Measurements from ENCODE around the gene STXBP6.

DNA sequence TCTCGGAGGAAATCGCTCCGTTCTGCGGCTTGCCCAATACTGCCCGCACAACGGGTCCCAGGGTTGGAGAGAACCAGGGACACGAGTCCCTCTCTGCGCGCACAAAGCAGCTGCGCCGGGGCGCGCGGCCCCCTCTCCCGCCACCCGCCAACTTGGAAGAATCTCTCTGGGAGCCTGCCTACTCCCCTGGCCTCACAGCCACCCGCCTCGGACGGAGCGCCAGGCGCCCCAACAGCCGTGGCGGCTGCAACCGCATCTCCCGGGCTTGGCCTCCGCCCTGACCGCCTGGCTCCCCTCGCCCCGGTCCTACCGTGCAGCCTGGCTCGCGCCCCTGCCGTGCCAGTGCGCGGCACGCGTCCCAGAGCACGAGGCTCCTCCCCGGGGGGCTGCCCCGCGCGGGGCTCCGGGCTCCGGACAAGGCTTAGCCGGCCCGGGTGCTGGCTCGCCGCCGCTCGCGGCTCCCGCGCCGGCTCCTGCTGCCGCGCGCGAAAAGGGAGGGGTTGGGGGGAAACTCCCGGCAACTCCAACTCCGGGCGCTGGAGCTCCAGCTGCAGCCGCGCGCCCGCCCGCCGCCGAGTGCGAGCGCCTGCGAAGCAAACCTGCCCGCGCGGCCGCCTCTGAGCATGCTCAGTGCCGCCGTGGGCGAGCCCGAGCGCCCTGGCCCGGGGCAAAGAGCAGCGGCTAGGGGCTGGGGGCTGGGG, at the start of gene STXBP6:
- TF ChIP-seq, protein P1, sequence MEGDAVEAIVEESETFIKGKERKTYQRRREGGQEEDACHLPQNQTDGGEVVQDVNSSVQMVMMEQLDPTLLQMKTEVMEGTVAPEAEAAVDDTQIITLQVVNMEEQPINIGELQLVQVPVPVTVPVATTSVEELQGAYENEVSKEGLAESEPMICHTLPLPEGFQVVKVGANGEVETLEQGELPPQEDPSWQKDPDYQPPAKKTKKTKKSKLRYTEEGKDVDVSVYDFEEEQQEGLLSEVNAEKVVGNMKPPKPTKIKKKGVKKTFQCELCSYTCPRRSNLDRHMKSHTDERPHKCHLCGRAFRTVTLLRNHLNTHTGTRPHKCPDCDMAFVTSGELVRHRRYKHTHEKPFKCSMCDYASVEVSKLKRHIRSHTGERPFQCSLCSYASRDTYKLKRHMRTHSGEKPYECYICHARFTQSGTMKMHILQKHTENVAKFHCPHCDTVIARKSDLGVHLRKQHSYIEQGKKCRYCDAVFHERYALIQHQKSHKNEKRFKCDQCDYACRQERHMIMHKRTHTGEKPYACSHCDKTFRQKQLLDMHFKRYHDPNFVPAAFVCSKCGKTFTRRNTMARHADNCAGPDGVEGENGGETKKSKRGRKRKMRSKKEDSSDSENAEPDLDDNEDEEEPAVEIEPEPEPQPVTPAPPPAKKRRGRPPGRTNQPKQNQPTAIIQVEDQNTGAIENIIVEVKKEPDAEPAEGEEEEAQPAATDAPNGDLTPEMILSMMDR (IDR thresholded peaks at IDR 0.05; ENCODE audit: poor library complexity, severe bottlenecking) = peak; percentile 17
- TF ChIP-seq TAF1 (IDR thresholded peaks at IDR 0.05; ENCODE audit: low read depth) (no peak), POLR2AphosphoS5 (IDR thresholded peaks at IDR 0.05) (no peak), MXI1 (conservative IDR thresholded peaks at IDR 0.05; ENCODE audit: poor library complexity, severe bottlenecking) (peak; percentile 74)

Measured in neural cell (in vitro differentiated cells).